Measurements from ENCODE around the gene ETV6.

GRCh38 chr12:11623382-11623781 lies 26.1 kb upstream of the ETV6 start:
- TF ChIP-seq POLR2AphosphoS2 (conservative IDR thresholded peaks at IDR 0.05; ENCODE audit: low read length) (no peak), POLR2A (IDR thresholded peaks at IDR 0.05; ENCODE audit: low read length) (no peak), REST (IDR thresholded peaks at IDR 0.05) (no peak)

All from A549 (cell line).